ENCODE measurements around the gene ADAMTS9.

GRCh38 chr3:64546856-64547255, 140.9 kb downstream of the ADAMTS9 start:
- TF ChIP-seq MXI1 (IDR thresholded peaks at IDR 0.05; ENCODE audit: low read depth, low read length) (no peak), CTCF (IDR thresholded peaks at IDR 0.05 in 2 of 3, conservative IDR thresholded peaks at IDR 0.05 in 1 of 3; ENCODE audit: control insufficient read depth in 2 of 3, extremely low read depth in 1 of 3, insufficient read depth in 1 of 3, low read depth in 3 of 3, low read length in 3 of 3) (no peak), PKNOX1 (IDR thresholded peaks at IDR 0.05) (no peak), TARDBP (IDR thresholded peaks at IDR 0.05; ENCODE audit: borderline replicate concordance) (no peak), RFX5 (IDR thresholded peaks at IDR 0.05; ENCODE audit: low read depth, low read length) (no peak)
